Peyer's patch (tissue), 4 donors: ENCODE measurements around the gene PVALB. TPM values are rescaled to one million over a fixed set of nuclear protein-coding genes. Genes with fewer than 3 reads are reported as not detected.

Experiments
- DNase-seq, 3 donors: peaks; one replicate each; pipeline ENCODE4 v3.0.0-alpha.2; 2017 to 2019
- H3K27ac ChIP-seq, 4 donors: fragments of 200-600 bp; sonication (generic); one replicate each; pipeline ENCODE4 v1.5.1; 2016 to 2019
- H3K27me3 ChIP-seq, 2 donors: fragments of 200-600 bp; sonication (generic); one replicate each; pipeline ENCODE4 v1.5.1; 2019
- H3K36me3 ChIP-seq, 3 donors: fragments of 200-600 bp; sonication (generic); one replicate each; pipeline ENCODE4 v1.5.1; 2016 to 2019
- H3K4me1 ChIP-seq, 4 donors: fragments of 200-600 bp; sonication (generic); one replicate each; pipeline ENCODE4 v1.5.1; 2016 to 2019
- H3K4me3 ChIP-seq, 4 donors: fragments of 200-600 bp; sonication (generic); 1 replicate in 3 of 4; 2 replicates in 1 of 4; pipeline ENCODE4 v1.5.1; 2016 to 2019; ENCODE audit warnings: mild to moderate bottlenecking in 1 of 4
- H3K9me3 ChIP-seq, 4 donors: fragments of 200-600 bp; sonication (generic); one replicate each; pipeline ENCODE4 v1.5.1; 2016 to 2019; ENCODE audit warnings: mild to moderate bottlenecking in 1 of 4
- POLR2A ChIP-seq, 2 donors: fragments of 450-650 bp; IDR thresholded peaks; one replicate each; pipeline ENCODE4 v1.5.1; 2017; ENCODE audit warnings: antibody characterized with exemption in 2 of 2, mild to moderate bottlenecking in 2 of 2, moderate library complexity in 2 of 2
- total RNA-seq, 4 donors: library from RNA; depleted of rRNA; stranded (reverse); fragments of >200 nt; gene quantifications; one replicate each; pipeline ENCODE4 v1.1.0, GENCODE V29; 2016
- TF ChIP-seq, protein P1 (sequence below), 6 experiments: fragments of 450-650 bp in 4 of 6; fragments of 200-600 bp in 2 of 6; sonication (generic) in 1 of 6; IDR thresholded peaks; one replicate each; pipeline ENCODE4 v1.5.1; 2017 to 2019; ENCODE audit warnings: antibody characterized with exemption in 6 of 6, mild to moderate bottlenecking in 3 of 6, moderate library complexity in 1 of 6

PVALB gene
- total RNA-seq, 4 donors from 2014 or later: not detected

DNA sequence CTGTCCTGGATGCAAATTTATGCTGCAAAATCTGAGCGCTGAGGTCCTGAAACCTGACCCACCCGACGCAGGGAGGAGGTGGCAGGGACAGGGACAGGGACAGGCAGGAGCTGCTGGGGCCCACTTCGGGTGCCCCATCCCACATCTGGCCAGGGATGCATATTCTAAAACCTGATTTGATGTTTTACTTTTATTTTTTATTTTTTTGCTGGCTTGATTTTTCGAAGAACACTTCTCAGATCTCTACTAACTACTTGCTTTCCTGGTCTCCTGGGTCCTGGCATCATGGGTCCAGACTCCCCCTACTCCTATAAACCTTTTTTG is 652 bp upstream of the PVALB start:
- TF ChIP-seq, protein P1, sequence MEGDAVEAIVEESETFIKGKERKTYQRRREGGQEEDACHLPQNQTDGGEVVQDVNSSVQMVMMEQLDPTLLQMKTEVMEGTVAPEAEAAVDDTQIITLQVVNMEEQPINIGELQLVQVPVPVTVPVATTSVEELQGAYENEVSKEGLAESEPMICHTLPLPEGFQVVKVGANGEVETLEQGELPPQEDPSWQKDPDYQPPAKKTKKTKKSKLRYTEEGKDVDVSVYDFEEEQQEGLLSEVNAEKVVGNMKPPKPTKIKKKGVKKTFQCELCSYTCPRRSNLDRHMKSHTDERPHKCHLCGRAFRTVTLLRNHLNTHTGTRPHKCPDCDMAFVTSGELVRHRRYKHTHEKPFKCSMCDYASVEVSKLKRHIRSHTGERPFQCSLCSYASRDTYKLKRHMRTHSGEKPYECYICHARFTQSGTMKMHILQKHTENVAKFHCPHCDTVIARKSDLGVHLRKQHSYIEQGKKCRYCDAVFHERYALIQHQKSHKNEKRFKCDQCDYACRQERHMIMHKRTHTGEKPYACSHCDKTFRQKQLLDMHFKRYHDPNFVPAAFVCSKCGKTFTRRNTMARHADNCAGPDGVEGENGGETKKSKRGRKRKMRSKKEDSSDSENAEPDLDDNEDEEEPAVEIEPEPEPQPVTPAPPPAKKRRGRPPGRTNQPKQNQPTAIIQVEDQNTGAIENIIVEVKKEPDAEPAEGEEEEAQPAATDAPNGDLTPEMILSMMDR (IDR thresholded peaks at IDR 0.05): no peak
- TF ChIP-seq POLR2A (IDR thresholded peaks at IDR 0.05): no peak
- no peak overlapping the region for H3K4me3 ChIP-seq
- H3K9me3 ChIP-seq: no peaks in the 10 kb centered on the region

DNA sequence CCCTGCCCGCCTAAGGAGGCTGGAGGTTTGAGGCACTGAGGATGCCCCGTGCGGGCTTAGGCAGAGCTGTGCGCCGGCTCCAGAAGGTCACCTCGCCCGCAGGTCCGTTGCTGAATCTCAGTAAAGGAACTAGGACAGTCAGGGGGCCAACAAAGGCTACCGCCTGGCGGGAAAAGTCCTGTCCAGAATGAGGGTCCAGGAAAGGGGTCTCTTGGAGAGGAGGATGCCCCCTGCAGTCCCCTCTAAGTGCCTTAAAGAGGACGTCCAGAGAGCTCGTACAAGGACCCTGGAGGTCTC is 548 bp downstream of the PVALB start:
- Histone ChIP-seq H3K9me3 (no peaks in the 10 kb centered on the region), H3K27me3 (peaks cover 0 to 31% of the 10 kb centered on the region in 2 donors), H3K4me1 (peaks cover 0 to 14% (median 2%) of the 10 kb centered on the region in 4 donors), H3K27ac (no peak overlapping the region), H3K36me3 (no peaks in the 10 kb centered on the region), H3K4me3 (peak overlapping the region in 1 of 4 donors; percentile 35)
- DNase-seq: no peak
- TF ChIP-seq POLR2A (IDR thresholded peaks at IDR 0.05): no peak

More for the DNA sequence above, 652 bp upstream of the PVALB start:
- H3K4me1 ChIP-seq: peaks cover 0 to 14% (median 2%) of the 10 kb centered on the region in 4 donors
- no peak for DNase-seq
- H3K36me3 ChIP-seq: no peaks in the 10 kb centered on the region
- peaks cover 0 to 31% of the 10 kb centered on the region in 2 donors for H3K27me3 ChIP-seq
- no peak overlapping the region for H3K27ac ChIP-seq

DNA sequence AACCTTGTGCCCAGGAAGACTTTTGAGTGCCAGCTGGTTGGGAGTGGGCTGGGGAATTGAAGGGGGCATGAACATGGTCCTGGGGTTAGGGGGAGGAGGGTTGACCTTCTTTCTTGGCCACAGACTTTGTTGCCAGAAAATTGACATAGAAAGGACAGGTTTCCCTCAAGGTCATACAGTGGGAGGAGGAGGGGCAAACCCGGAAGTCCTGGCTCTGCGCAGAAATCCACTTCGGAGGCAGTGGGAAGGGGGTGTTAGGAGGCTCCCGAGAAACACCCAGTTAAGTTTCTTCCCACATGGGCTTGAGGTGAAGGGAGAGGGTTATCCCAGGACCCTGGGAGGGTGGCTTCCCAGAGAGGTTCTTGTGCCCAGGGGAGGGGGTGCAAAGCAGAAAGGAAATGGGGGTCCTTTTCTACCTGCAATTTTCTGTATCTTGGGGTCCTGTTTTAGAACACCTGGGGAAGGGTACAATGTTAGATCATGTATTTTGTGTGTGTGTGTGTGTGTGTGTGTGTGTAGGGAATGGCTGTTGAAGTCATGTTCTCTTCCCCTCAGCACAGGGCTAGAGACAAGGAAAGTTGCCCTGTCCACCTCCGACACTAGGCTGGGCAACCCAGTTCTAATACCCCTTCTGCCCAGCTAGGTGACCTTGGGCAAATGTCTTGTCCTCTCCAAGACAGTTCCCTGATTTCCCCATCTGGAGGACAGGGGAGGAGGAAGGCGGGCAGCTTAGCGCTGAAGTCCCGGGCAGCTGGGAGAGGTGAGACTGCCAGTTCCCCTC is 1.1 kb downstream of the PVALB start:
- Histone ChIP-seq H3K4me3 (no peak overlapping the region), H3K27ac (no peak overlapping the region), H3K9me3 (no peaks in the 10 kb centered on the region), H3K36me3 (no peaks in the 10 kb centered on the region), H3K27me3 (peaks cover 0 to 31% of the 10 kb centered on the region in 2 donors), H3K4me1 (peaks cover 0 to 14% (median 2%) of the 10 kb centered on the region in 4 donors)
- TF ChIP-seq, protein P1 (IDR thresholded peaks at IDR 0.05): no peak
- DNase-seq: no peak

DNA sequence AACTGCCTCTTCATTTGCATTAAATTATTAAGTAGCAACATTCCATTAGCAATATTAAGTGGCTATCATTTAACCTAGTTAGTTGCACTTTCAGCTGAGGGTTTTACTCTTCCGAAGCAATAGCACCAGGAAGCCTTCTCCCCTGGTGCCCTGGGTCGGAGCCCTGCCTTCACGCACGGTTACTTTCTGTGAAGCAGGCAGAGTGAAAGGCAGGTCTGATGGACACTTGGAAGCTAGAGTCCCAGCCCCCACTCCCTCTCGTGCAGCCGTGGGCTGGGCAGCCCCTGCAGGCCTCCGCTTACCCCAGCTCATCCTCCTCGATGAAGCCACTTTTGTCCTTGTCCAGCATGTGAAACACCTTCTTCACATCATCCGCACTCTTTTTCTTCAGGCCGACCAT is 2.0 kb downstream of the PVALB start:
- Histone ChIP-seq H3K9me3 (no peaks in the 10 kb centered on the region), H3K36me3 (no peaks in the 10 kb centered on the region), H3K27ac (no peak overlapping the region), H3K4me1 (peaks cover 0 to 14% (median 2%) of the 10 kb centered on the region in 4 donors), H3K4me3 (no peak overlapping the region), H3K27me3 (peaks cover 0 to 31% of the 10 kb centered on the region in 2 donors)
- no peak for DNase-seq
- TF ChIP-seq, protein P1 (IDR thresholded peaks at IDR 0.05): no peak
- no peak for TF ChIP-seq POLR2A (IDR thresholded peaks at IDR 0.05)

DNA sequence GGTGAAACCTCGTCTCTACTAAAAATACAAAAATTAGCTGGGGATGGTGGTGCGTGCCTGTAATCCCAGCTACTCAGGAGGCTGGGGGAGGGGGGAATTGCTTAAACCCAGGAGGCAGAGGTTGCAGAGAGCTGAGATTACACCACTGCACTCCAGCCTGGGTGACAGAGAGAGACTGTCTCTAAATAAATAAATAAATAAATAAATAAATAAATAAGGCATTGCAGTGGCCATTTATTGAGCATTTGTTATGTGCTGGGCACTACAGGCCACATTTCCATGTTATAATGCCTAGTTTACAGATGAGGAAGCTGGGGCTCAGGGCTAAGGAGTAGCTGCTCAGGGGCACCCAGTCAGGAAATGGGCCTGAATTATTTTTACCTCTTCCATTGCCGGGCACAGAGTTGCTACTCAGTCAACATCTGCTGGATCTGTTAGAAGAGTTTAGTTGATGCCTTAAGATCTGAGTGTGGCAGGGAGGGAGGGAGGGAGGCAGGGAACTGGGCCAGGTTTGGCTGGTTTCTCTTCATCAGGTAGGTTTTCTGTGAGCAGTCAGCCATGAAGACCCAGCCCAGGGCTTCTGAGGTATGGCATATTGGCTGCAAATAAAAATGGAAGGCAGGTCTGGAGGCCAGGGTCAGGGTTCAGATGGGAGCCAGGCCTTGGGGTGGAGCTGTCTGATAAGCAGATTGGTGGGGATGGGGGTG is 5.6 kb downstream of the PVALB start:
- no peaks in the 10 kb centered on the region for H3K36me3 ChIP-seq
- no peak for DNase-seq
- no peaks in the 10 kb centered on the region for H3K9me3 ChIP-seq
- peaks cover 0 to 2% (median 0%) of the 10 kb centered on the region in 4 donors for H3K4me1 ChIP-seq
- TF ChIP-seq, protein P1 (IDR thresholded peaks at IDR 0.05): no peak
- TF ChIP-seq POLR2A (IDR thresholded peaks at IDR 0.05): no peak
- no peak overlapping the region for H3K27ac ChIP-seq
- peaks cover 0 to 7% of the 10 kb centered on the region in 2 donors for H3K27me3 ChIP-seq
- H3K4me3 ChIP-seq: no peak overlapping the region

DNA sequence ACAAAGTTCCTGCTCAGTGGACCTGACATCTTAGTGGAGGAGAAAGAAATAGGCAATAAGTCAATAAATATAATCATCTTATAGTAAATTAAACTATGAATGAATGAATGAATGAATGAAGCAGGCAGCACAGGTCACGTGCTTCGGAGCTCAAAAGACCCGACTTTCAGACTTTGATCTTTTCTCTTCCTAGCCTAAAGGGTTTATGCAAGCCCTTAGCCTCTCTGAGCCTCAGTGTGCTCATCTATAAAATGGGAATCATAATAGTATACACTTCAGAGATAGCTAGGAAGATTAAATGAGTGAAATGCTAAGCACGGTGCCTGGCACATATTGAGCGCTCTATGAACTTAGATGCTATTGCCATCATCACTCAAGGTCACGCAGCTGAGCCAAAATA is 7.5 kb downstream of the PVALB start:
- TF ChIP-seq, protein P1 (IDR thresholded peaks at IDR 0.05): no peak
- TF ChIP-seq POLR2A (IDR thresholded peaks at IDR 0.05): no peak

More for the DNA sequence above, 7.5 kb downstream of the PVALB start:
- no peak for DNase-seq
- no peak overlapping the region for H3K27ac ChIP-seq
- no peaks in the 10 kb centered on the region for H3K36me3 ChIP-seq
- no peak overlapping the region for H3K4me3 ChIP-seq
- no peaks in the 10 kb centered on the region for H3K4me1 ChIP-seq
- no peaks in the 10 kb centered on the region for H3K27me3 ChIP-seq
- no peaks in the 10 kb centered on the region for H3K9me3 ChIP-seq
